ENCODE data around the gene SKAP2. TPM values are rescaled to one million over a fixed set of nuclear protein-coding genes. Genes with fewer than 3 reads are reported as not detected.

The SKAP2 gene
- total RNA-seq, 2 donors from 2014 or later: 3.3 to 3.4 TPM

- no peaks in the 10 kb centered on the region for H3K4me1 ChIP-seq (ENCODE audit: control insufficient read depth, insufficient read depth, low read length)
- peaks cover 2% of the 10 kb centered on the region for H3K27me3 ChIP-seq (ENCODE audit: control insufficient read depth, insufficient read depth, low read length, poor library complexity, severe bottlenecking)
- no peaks in the 10 kb centered on the region for H3K36me3 ChIP-seq (ENCODE audit: control insufficient read depth, insufficient read depth, low read length)
- no peaks in the 10 kb centered on the region for H3K9me3 ChIP-seq (ENCODE audit: control insufficient read depth, low read length)
- H3K27ac ChIP-seq (ENCODE audit: low read depth, low read length): no peak overlapping the region
- WGBS, 2 experiments (ENCODE audit: insufficient coverage in 1 of 2, insufficient read length in 1 of 2): 15 to 17% methylated on average over 4 to 5 of the region's 5 CpGs
- Mint-ChIP-seq H3K27ac (no peak overlapping the region), H3K36me3 (ENCODE audit: low read depth) (no peaks in the 10 kb centered on the region), H3K27me3 (ENCODE audit: insufficient read depth) (no peaks in the 10 kb centered on the region), H3K4me3 (no peak overlapping the region), H3K4me1 (peaks cover 2% of the 10 kb centered on the region), H3K9me3 (no peaks in the 10 kb centered on the region)
- H3K4me3 ChIP-seq (ENCODE audit: low read length): no peak overlapping the region
- peak; percentile 91 for DNase-seq
- peak; percentile 95 for TF ChIP-seq CTCF (conservative IDR thresholded peaks at IDR 0.05)
- no peak overlapping the region for H3K9ac ChIP-seq (ENCODE audit: extremely low read depth, low read length, poor library complexity, severe bottlenecking)
Observed at GRCh38 chr7:26667514-26668133, 196.8 kb downstream of the SKAP2 start.

- no peaks in the 10 kb centered on the region for H3K4me1 ChIP-seq (ENCODE audit: control insufficient read depth, insufficient read depth, low read length)
- 81 to 83% methylated on average over 2 to 5 of the region's 5 CpGs for WGBS, 2 experiments (ENCODE audit: insufficient coverage in 1 of 2, insufficient read length in 1 of 2)
- no peaks in the 10 kb centered on the region for H3K9me3 ChIP-seq (ENCODE audit: control insufficient read depth, low read length)
- DNase-seq: no peak
- peaks cover 7% of the 10 kb centered on the region for H3K27me3 ChIP-seq (ENCODE audit: control insufficient read depth, insufficient read depth, low read length, poor library complexity, severe bottlenecking)
- no peaks in the 10 kb centered on the region for H3K27me3 Mint-ChIP-seq (ENCODE audit: insufficient read depth)
- no peak overlapping the region for H3K4me3 ChIP-seq (ENCODE audit: low read length)
- peaks cover 2% of the 10 kb centered on the region for H3K4me1 Mint-ChIP-seq
- no peak overlapping the region for H3K9ac ChIP-seq (ENCODE audit: extremely low read depth, low read length, poor library complexity, severe bottlenecking)
- no peaks in the 10 kb centered on the region for H3K36me3 Mint-ChIP-seq (ENCODE audit: low read depth)
- H3K4me3 Mint-ChIP-seq: no peak overlapping the region
- H3K9me3 Mint-ChIP-seq: no peaks in the 10 kb centered on the region
- no peak overlapping the region for H3K27ac ChIP-seq (ENCODE audit: low read depth, low read length)
- no peak overlapping the region for H3K27ac Mint-ChIP-seq
- H3K36me3 ChIP-seq (ENCODE audit: control insufficient read depth, insufficient read depth, low read length): no peaks in the 10 kb centered on the region
- TF ChIP-seq CTCF (conservative IDR thresholded peaks at IDR 0.05): no peak
Observed at GRCh38 chr7:26664735-26665416, 199.5 kb downstream of the SKAP2 start.

- Histone ChIP-seq H3K9ac (ENCODE audit: extremely low read depth, low read length, poor library complexity, severe bottlenecking) (no peak overlapping the region), H3K4me3 (ENCODE audit: low read length) (no peak overlapping the region), H3K27ac (ENCODE audit: low read depth, low read length) (no peak overlapping the region), H3K27me3 (ENCODE audit: control insufficient read depth, insufficient read depth, low read length, poor library complexity, severe bottlenecking) (peaks cover 7% of the 10 kb centered on the region), H3K36me3 (ENCODE audit: control insufficient read depth, insufficient read depth, low read length) (no peaks in the 10 kb centered on the region), H3K9me3 (ENCODE audit: control insufficient read depth, low read length) (no peaks in the 10 kb centered on the region), H3K4me1 (ENCODE audit: control insufficient read depth, insufficient read depth, low read length) (no peaks in the 10 kb centered on the region)
- H3K4me3 Mint-ChIP-seq: no peak overlapping the region
- DNase-seq: no peak
- H3K27ac Mint-ChIP-seq: no peak overlapping the region
- no peaks in the 10 kb centered on the region for H3K36me3 Mint-ChIP-seq (ENCODE audit: low read depth)
- peaks cover 2% of the 10 kb centered on the region for H3K4me1 Mint-ChIP-seq
- 60 to 89% methylated on average over 1 of the region's 1 CpG for WGBS, 2 experiments (ENCODE audit: insufficient coverage in 1 of 2, insufficient read length in 1 of 2)
- no peaks in the 10 kb centered on the region for H3K9me3 Mint-ChIP-seq
- no peaks in the 10 kb centered on the region for H3K27me3 Mint-ChIP-seq (ENCODE audit: insufficient read depth)
- no peak for TF ChIP-seq CTCF (conservative IDR thresholded peaks at IDR 0.05)
Observed at GRCh38 chr7:26664274-26664673, 200.1 kb downstream of the SKAP2 start.

Data from endodermal cell (in vitro differentiated cells).